Mucosa of descending colon (tissue), 3 donors: Measurements from ENCODE around the gene WNT11. TPM values are rescaled to one million over a fixed set of nuclear protein-coding genes. Genes with fewer than 3 reads are reported as not detected.

Experiments
- ATAC-seq: fragments of 200-7000 bp; cut with Tn5 transposase; one replicate; pipeline ENCODE4 v1.9.1; 2020; ENCODE audit warnings: mild to moderate bottlenecking, moderate library complexity
- DNase-seq, 3 donors: peaks; one replicate each; pipeline ENCODE4 v3.0.0-alpha.2; 2020
- H3K36me3 ChIP-seq: fragments of 200-600 bp; one replicate; pipeline ENCODE4 v1.8.0; 2021; ENCODE audit warnings: low read depth, mild to moderate bottlenecking
- H3K4me1 ChIP-seq: fragments of 200-600 bp; one replicate; pipeline ENCODE4 v1.8.0; 2021; ENCODE audit warnings: low read depth, mild to moderate bottlenecking
- H3K4me3 ChIP-seq: fragments of 200-600 bp; one replicate; pipeline ENCODE4 v1.8.0; 2021; ENCODE audit warnings: mild to moderate bottlenecking
- H3K9me3 ChIP-seq: fragments of 200-600 bp; one replicate; pipeline ENCODE4 v1.8.0; 2021; ENCODE audit warnings: mild to moderate bottlenecking
- intact Hi-C, 2 donors: fragments of 100-400 bp; cut with DNase I in 1 of 2; cut with micrococcal nuclease in 1 of 2; formaldehyde crosslinking; loops; one replicate each; pipeline versions ENCODE4 v1.11.0 to v1.11.1; 2022; cut with DNase I, micrococcal nuclease
- total RNA-seq, 3 donors: library from RNA; stranded (reverse); fragmentation: NEBNext Ultra II Directional in 2 of 3; extraction: Animal tissue kit (Norgen Biotek cat#: 25700) in 2 of 3; gene quantifications; one replicate each; pipeline versions ENCODE4 v1.2.1 to v1.2.4, GENCODE V29; 2021 to 2023
- TF ChIP-seq, protein P1 (sequence below): fragments of 200-600 bp; IDR thresholded peaks from one replicate; pipeline ENCODE4 v1.8.0; 2022; ENCODE audit warnings: antibody characterized with exemption, mild to moderate bottlenecking
- donor health status: DM: no; HTN: no; CAD: no; lungs with moderate emphysema.
- donor health status: DM: no; HTN: no; CAD: no.
- donor health status: DM: no; HTN: yes; CAD: no.

Gene WNT11
- total RNA-seq, 3 donors from 2014 or later, result 3.4 to 5.7 (median 5.2) TPM

- Histone ChIP-seq H3K9me3 (no peaks in the 10 kb centered on the region), H3K4me1 (peaks cover 54% of the 10 kb centered on the region), H3K4me3 (peak overlapping the region; percentile 17), H3K36me3 (no peaks in the 10 kb centered on the region)
- TF ChIP-seq, protein P1, sequence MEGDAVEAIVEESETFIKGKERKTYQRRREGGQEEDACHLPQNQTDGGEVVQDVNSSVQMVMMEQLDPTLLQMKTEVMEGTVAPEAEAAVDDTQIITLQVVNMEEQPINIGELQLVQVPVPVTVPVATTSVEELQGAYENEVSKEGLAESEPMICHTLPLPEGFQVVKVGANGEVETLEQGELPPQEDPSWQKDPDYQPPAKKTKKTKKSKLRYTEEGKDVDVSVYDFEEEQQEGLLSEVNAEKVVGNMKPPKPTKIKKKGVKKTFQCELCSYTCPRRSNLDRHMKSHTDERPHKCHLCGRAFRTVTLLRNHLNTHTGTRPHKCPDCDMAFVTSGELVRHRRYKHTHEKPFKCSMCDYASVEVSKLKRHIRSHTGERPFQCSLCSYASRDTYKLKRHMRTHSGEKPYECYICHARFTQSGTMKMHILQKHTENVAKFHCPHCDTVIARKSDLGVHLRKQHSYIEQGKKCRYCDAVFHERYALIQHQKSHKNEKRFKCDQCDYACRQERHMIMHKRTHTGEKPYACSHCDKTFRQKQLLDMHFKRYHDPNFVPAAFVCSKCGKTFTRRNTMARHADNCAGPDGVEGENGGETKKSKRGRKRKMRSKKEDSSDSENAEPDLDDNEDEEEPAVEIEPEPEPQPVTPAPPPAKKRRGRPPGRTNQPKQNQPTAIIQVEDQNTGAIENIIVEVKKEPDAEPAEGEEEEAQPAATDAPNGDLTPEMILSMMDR, result peak; percentile 70
- intact Hi-C loops, result loop anchor here in 1 of 2 donors (10.0 kb wide), 1 partner anchor 106 kb away; no protein-coding TSS in a partner anchor
- DNase-seq, result peak; percentile 77 to 89 (median 89)
- peak; percentile 65 for ATAC-seq
Measured at GRCh38 chr11:76208438-76209374, 2.4 kb upstream of the WNT11 start.

DNA sequence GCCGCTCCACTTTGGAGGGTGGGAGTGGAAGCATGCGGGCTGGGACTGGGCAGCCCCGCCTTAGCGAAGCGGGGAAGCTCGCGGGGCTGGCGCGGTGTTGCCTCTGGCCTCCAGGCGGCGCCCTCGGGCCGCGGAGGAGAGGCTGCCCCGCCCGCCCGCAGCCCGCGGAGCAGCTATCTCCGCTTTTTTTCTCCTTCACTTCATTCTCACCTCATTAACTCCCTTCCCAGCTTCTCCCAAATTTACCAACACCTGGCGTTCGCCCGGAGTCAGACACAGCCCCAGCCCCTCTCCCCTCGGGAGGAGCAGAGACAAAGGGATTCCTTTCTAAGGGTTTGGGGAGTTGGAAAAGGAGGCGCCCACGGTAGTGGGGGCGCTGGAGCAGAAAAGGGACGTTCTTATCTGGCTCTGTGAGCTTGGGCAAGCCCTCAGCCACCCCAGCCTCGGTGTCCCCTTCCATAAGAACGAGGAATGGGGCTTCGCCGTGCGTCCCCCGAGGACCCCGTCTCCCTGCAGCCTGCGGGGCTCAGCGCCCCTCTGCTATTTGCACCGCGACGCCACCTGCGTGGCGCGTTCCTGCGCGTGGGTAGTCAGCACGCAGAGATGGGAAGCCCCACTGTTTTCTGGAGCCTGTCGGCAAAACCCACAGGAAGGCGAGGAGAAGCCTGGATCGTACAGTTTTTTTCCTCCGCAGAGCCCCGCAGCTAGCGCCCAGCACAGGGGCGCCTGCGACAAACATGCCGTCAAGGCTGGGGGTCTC lies 1.5 kb upstream of the WNT11 start:
- H3K36me3 ChIP-seq, result no peaks in the 10 kb centered on the region
- no peak overlapping the region for H3K4me3 ChIP-seq
- H3K9me3 ChIP-seq, result no peaks in the 10 kb centered on the region
- TF ChIP-seq, protein P1, result peak; percentile 94
- peak; percentile 77 for ATAC-seq
- peak; percentile 85 to 91 (median 85) for DNase-seq
- peaks cover 54% of the 10 kb centered on the region for H3K4me1 ChIP-seq
- intact Hi-C loops, result loop anchor here (2.0 to 10.0 kb wide), 2 partner anchors 107 to 111 kb away; no protein-coding TSS in a partner anchor

DNA sequence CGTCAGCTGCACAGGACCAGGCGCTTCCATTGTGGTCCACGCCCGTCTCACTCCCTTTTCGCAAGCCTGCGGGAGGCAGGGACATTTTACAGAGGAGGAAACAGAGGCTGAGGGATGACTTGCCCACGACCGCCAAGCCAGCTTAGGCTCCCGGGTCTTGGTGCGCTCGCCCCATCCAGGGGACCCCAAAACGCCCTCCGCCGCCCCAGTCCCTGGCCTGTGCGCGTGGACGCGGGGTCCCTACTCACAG lies 300 bp downstream of the WNT11 start:
- Histone ChIP-seq H3K9me3 (no peaks in the 10 kb centered on the region), H3K36me3 (no peaks in the 10 kb centered on the region), H3K4me1 (peaks cover 50% of the 10 kb centered on the region), H3K4me3 (no peak overlapping the region)
- DNase-seq, result no peak
- intact Hi-C loops, result loop anchor here (2.0 to 10.0 kb wide), 2 partner anchors 109 to 113 kb away; no protein-coding TSS in a partner anchor
- TF ChIP-seq, protein P1, result no peak
- no peak for ATAC-seq

DNA sequence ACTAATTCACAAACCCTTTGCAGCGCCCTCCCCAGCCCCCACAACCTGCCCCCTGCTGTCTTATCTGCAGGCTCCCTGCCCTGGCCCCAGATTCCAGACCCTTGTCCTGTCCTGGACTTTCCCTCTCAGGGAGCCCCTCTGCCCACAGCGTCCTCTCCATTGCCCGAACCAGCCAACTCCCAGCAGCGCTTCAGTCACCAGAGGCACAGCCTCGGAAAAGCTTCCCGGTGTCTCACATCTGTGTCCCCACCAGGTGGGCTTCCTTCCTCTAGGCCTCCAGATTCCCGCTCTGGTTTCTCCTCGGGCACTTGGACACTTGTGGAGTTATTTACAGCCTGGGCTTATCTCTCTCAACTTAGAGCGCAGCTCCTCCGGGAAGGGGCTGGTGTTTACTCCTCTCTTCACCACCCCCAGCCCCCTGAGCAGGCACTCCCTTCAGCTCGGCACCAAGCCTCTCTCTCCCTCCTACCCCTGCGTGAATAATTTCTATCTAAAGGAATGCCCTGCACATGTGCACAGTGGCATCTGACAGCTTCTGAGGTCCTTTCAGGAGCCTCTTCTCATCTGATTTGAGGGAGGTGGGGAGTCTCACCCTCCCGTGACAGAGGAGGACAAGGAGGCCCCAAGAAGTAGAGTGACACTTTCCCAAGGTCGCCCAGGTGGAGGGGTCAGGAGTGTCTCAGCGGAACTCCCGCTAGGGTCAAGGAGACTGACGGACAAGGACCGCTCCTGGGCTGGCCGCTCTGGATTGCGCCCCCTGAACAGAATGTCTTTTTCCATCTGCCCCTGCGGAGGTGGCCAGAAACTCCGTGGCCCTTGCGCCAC lies 838 bp downstream of the WNT11 start:
- H3K36me3 ChIP-seq, result no peaks in the 10 kb centered on the region
- H3K4me3 ChIP-seq, result no peak overlapping the region
- ATAC-seq (no peak), DNase-seq (peak in 1 of 3 donors; percentile 47)
- TF ChIP-seq, protein P1, result no peak
- peaks cover 46% of the 10 kb centered on the region for H3K4me1 ChIP-seq
- H3K9me3 ChIP-seq, result no peaks in the 10 kb centered on the region
- intact Hi-C loops, result loop anchor here (2.0 to 10.0 kb wide), 2 partner anchors 109 to 113 kb away; no protein-coding TSS in a partner anchor

DNA sequence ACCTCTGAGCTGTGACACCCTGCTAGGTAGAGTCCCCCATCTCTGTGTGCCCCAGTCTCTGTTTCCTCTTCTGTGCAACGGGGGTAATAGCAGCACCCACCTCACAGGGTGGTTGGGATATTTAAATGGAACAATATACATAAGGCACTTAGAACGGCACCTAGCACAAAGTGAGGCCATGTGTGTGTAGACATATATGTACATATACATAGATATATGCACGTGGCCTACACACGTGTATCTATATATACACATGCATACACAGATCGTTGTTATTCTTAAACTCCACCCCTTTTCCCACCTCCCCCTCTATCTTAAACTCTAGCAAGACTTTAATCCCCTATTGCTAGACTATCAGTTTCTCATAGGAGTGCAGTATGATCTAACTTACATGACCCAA lies 2.4 kb downstream of the WNT11 start:
- H3K4me3 ChIP-seq, result no peak overlapping the region
- H3K9me3 ChIP-seq, result no peaks in the 10 kb centered on the region
- peaks cover 31% of the 10 kb centered on the region for H3K4me1 ChIP-seq
- intact Hi-C loops, result loop anchor here in 1 of 2 donors (10.0 kb wide), 1 partner anchor 111 kb away; no protein-coding TSS in a partner anchor
- no peak for ATAC-seq
- TF ChIP-seq, protein P1, result no peak
- no peak for DNase-seq
- H3K36me3 ChIP-seq, result no peaks in the 10 kb centered on the region
